Fibroblast of lung (primary cell): ENCODE measurements around the gene PTPN14. TPM values are rescaled to one million over a fixed set of nuclear protein-coding genes. Genes with fewer than 3 reads are reported as not detected.
"Not testable (repeated sequence)": the region's sequence is repeated elsewhere in the genome, so short reads cannot be mapped to it uniquely, and the experiment has no call there.

Experiments
- DNase-seq, 2 donors: peaks; one replicate each; pipeline versions ENCODE4 v3.0.0 to v3.0.0-alpha.2; 2010; ENCODE audit warnings: low read depth in 2 of 2
- H2AFZ ChIP-seq: 2 replicates; pipeline ENCODE4 v1.5.1; 2012; ENCODE audit warnings: low read length, control low read depth, inconsistent platforms
- H3K27ac ChIP-seq: 2 replicates; pipeline ENCODE4 v1.5.1; 2011; ENCODE audit warnings: low read length, control low read depth; ENCODE audit not compliant: insufficient read depth
- H3K27me3 ChIP-seq: 2 replicates; pipeline ENCODE4 v1.5.1; 2011; ENCODE audit warnings: mild to moderate bottlenecking, low read length; ENCODE audit not compliant: control insufficient read depth, insufficient read depth
- H3K36me3 ChIP-seq: 2 replicates; pipeline ENCODE4 v1.5.1; 2011; ENCODE audit warnings: low read length; ENCODE audit not compliant: control insufficient read depth, insufficient read depth
- H3K4me1 ChIP-seq: 2 replicates; pipeline ENCODE4 v1.5.1; 2011; ENCODE audit warnings: low read length; ENCODE audit not compliant: control insufficient read depth, insufficient read depth; ENCODE audit errors: extremely low read depth
- H3K4me2 ChIP-seq: 2 replicates; pipeline ENCODE4 v1.5.1; 2011; ENCODE audit warnings: low read length, control low read depth; ENCODE audit not compliant: insufficient read depth; ENCODE audit errors: extremely low read depth
- H3K4me3 ChIP-seq, 4 experiments: fragments of 200-600 bp in 1 of 4; sonication (generic) in 1 of 4; replicated peaks in 1 of 4; 2 replicates each; pipeline ENCODE4 v1.5.1; 2011 to 2016; ENCODE audit warnings: low read length in 4 of 4, low read depth in 3 of 4, mild to moderate bottlenecking in 3 of 4, control low read depth in 2 of 4, inconsistent platforms in 1 of 4, mixed read lengths in 1 of 4; ENCODE audit not compliant: insufficient read depth in 1 of 4; ENCODE audit errors: control extremely low read depth in 1 of 4
- H3K79me2 ChIP-seq: 2 replicates; pipeline ENCODE4 v1.5.1; 2012; ENCODE audit warnings: mild to moderate bottlenecking, low read length, inconsistent platforms; ENCODE audit not compliant: control insufficient read depth, insufficient read depth
- H3K9ac ChIP-seq: 2 replicates; pipeline ENCODE4 v1.5.1; 2011; ENCODE audit warnings: mild to moderate bottlenecking, low read length, control low read depth; ENCODE audit not compliant: insufficient read depth
- H3K9me3 ChIP-seq: 2 replicates; pipeline ENCODE4 v1.5.1; 2012; ENCODE audit warnings: low read depth, low read length; ENCODE audit not compliant: control insufficient read depth, insufficient read depth
- H4K20me1 ChIP-seq: 2 replicates; pipeline ENCODE4 v1.5.1; 2011; ENCODE audit warnings: low read length; ENCODE audit not compliant: control insufficient read depth, insufficient read depth; ENCODE audit errors: extremely low read depth
- EZH2 ChIP-seq: IDR thresholded peaks from 2 replicates; pipeline ENCODE4 v1.5.1; 2012; ENCODE audit warnings: low read length, control low read depth, mild to moderate bottlenecking; ENCODE audit errors: missing control alignments
- polyA plus RNA-seq, 2 donors: library from polyadenylated mRNA; depleted of rRNA in 1 of 2; stranded (reverse) in 1 of 2; unstranded in 1 of 2; fragments of >200 nt; gene quantifications; 2 replicates each; pipeline ENCODE4 v1.2.1, GENCODE V29; 2011 to 2012; ENCODE audit warnings: missing spikeins in 1 of 2
- total RNA-seq: library from RNA; depleted of rRNA; stranded (reverse); fragments of >200 nt; gene quantifications from 2 replicates; pipeline ENCODE4 v1.2.1, GENCODE V29; 2014
- TF ChIP-seq, protein P1 (sequence below), 2 donors: IDR thresholded peaks in 1 of 2; conservative IDR thresholded peaks in 1 of 2; 1 replicate in 1 of 2; 2 replicates in 1 of 2; pipeline ENCODE4 v1.5.1; 2011 to 2012; ENCODE audit warnings: low read length in 2 of 2, control low read depth in 1 of 2, inconsistent platforms in 1 of 2, low read depth in 1 of 2, mild to moderate bottlenecking in 1 of 2

The PTPN14 gene
- total and polyA plus RNA-seq, 2 donors (not counting 1 experiment from before 2014, with no cell fraction given): 38.7 to 56.1 TPM

- Histone ChIP-seq H2AFZ (no peak overlapping the region), H3K36me3 (no peaks in the 10 kb centered on the region), H4K20me1 (no peaks in the 10 kb centered on the region), H3K4me1 (peaks cover 3% of the 10 kb centered on the region), H3K79me2 (peaks cover 76% of the 10 kb centered on the region), H3K4me3 (no peak overlapping the region), H3K27ac (no peak overlapping the region), H3K9ac (no peak overlapping the region), H3K4me2 (no peak overlapping the region), H3K27me3 (no peaks in the 10 kb centered on the region), H3K9me3 (no peaks in the 10 kb centered on the region)
- TF ChIP-seq EZH2: no peak
- TF ChIP-seq, protein P1, sequence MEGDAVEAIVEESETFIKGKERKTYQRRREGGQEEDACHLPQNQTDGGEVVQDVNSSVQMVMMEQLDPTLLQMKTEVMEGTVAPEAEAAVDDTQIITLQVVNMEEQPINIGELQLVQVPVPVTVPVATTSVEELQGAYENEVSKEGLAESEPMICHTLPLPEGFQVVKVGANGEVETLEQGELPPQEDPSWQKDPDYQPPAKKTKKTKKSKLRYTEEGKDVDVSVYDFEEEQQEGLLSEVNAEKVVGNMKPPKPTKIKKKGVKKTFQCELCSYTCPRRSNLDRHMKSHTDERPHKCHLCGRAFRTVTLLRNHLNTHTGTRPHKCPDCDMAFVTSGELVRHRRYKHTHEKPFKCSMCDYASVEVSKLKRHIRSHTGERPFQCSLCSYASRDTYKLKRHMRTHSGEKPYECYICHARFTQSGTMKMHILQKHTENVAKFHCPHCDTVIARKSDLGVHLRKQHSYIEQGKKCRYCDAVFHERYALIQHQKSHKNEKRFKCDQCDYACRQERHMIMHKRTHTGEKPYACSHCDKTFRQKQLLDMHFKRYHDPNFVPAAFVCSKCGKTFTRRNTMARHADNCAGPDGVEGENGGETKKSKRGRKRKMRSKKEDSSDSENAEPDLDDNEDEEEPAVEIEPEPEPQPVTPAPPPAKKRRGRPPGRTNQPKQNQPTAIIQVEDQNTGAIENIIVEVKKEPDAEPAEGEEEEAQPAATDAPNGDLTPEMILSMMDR (conservative IDR thresholded peaks at IDR 0.05 in 1 of 2, IDR thresholded peaks at IDR 0.05 in 1 of 2; ENCODE audit: low read depth in 1 of 2, low read length in 2 of 2): no peak
- DNase-seq: peak; percentile 41 to 89
Measured at GRCh38 chr1:214525535-214526019, 25.8 kb downstream of the PTPN14 start.

GRCh38 chr1:214524824-214525223 is 26.6 kb downstream of the PTPN14 start:
- Histone ChIP-seq H4K20me1 (no peaks in the 10 kb centered on the region), H3K36me3 (no peaks in the 10 kb centered on the region), H2AFZ (no peak overlapping the region), H3K9ac (no peak overlapping the region), H3K4me2 (no peak overlapping the region), H3K27ac (no peak overlapping the region), H3K4me3 (no peak overlapping the region), H3K27me3 (no peaks in the 10 kb centered on the region), H3K4me1 (peaks cover 3% of the 10 kb centered on the region), H3K79me2 (peaks cover 76% of the 10 kb centered on the region), H3K9me3 (no peaks in the 10 kb centered on the region)
- no peak for TF ChIP-seq EZH2
- TF ChIP-seq, protein P1 (conservative IDR thresholded peaks at IDR 0.05 in 1 of 2, IDR thresholded peaks at IDR 0.05 in 1 of 2; ENCODE audit: low read depth in 1 of 2, low read length in 2 of 2): no peak
- DNase-seq: peak in 1 of 2 donors; percentile 65

GRCh38 chr1:214523124-214523824 is 28.1 kb downstream of the PTPN14 start:
- TF ChIP-seq, protein P1 (conservative IDR thresholded peaks at IDR 0.05 in 1 of 2, IDR thresholded peaks at IDR 0.05 in 1 of 2; ENCODE audit: low read depth in 1 of 2, low read length in 2 of 2): no peak
- no peak for TF ChIP-seq EZH2
- Histone ChIP-seq H2AFZ (no peak overlapping the region), H3K79me2 (peaks cover 80% of the 10 kb centered on the region), H3K9ac (no peak overlapping the region), H3K9me3 (no peaks in the 10 kb centered on the region), H3K4me3 (no peak overlapping the region), H3K36me3 (no peaks in the 10 kb centered on the region), H3K4me1 (peaks cover 6% of the 10 kb centered on the region), H3K27me3 (no peaks in the 10 kb centered on the region), H4K20me1 (no peaks in the 10 kb centered on the region), H3K4me2 (no peak overlapping the region), H3K27ac (no peak overlapping the region)
- DNase-seq: no peak

GRCh38 chr1:214521458-214521857 is 29.9 kb downstream of the PTPN14 start:
- H2AFZ ChIP-seq, H3K9ac ChIP-seq, H3K4me3 ChIP-seq, H3K27ac ChIP-seq, DNase-seq, H3K27me3 ChIP-seq, H4K20me1 ChIP-seq, H3K36me3 ChIP-seq, H3K9me3 ChIP-seq, H3K4me1 ChIP-seq, H3K4me2 ChIP-seq: not testable (repeated sequence)
- H3K79me2 ChIP-seq: peaks cover 80% of the 10 kb centered on the region
